Epithelial cell of esophagus (primary cell): Measurements from ENCODE around the gene TNRC6A.
A peak's percentile ranks its signal among the peaks of the same experiment; 100 is the strongest.
"Not testable (repeated sequence)": the region's sequence is repeated elsewhere in the genome, so short reads cannot be mapped to it uniquely, and the experiment has no call there.

Experiments
- DNase-seq: peaks from one replicate; pipeline ENCODE4 v3.0.0; 2010; ENCODE audit warnings: low read depth
- H3K4me3 ChIP-seq: 2 replicates; pipeline ENCODE4 v1.5.1; 2011; ENCODE audit warnings: mild to moderate bottlenecking, low read length, control low read depth
- TF ChIP-seq, protein P1 (sequence below): IDR thresholded peaks from 2 replicates; pipeline ENCODE4 v1.5.1; 2011; ENCODE audit warnings: low read depth, mild to moderate bottlenecking, low read length, control low read depth, inconsistent platforms; ENCODE audit not compliant: insufficient read depth; ENCODE audit errors: missing control alignments

TNRC6A gene

GRCh38 chr16:24734382-24734781 lies 4.9 kb downstream of the TNRC6A start:
- H3K4me3 ChIP-seq, result no peak overlapping the region
- DNase-seq, result no peak
- TF ChIP-seq, protein P1, sequence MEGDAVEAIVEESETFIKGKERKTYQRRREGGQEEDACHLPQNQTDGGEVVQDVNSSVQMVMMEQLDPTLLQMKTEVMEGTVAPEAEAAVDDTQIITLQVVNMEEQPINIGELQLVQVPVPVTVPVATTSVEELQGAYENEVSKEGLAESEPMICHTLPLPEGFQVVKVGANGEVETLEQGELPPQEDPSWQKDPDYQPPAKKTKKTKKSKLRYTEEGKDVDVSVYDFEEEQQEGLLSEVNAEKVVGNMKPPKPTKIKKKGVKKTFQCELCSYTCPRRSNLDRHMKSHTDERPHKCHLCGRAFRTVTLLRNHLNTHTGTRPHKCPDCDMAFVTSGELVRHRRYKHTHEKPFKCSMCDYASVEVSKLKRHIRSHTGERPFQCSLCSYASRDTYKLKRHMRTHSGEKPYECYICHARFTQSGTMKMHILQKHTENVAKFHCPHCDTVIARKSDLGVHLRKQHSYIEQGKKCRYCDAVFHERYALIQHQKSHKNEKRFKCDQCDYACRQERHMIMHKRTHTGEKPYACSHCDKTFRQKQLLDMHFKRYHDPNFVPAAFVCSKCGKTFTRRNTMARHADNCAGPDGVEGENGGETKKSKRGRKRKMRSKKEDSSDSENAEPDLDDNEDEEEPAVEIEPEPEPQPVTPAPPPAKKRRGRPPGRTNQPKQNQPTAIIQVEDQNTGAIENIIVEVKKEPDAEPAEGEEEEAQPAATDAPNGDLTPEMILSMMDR, result no peak

GRCh38 chr16:24736758-24737157 lies 7.3 kb downstream of the TNRC6A start:
- TF ChIP-seq, protein P1, result no peak
- DNase-seq, result no peak
- H3K4me3 ChIP-seq, result no peak overlapping the region

- peak; percentile 29 for DNase-seq
- TF ChIP-seq, protein P1, result no peak
- no peak overlapping the region for H3K4me3 ChIP-seq
Measured at GRCh38 chr16:24737391-24737871, 8.0 kb downstream of the TNRC6A start.

DNA sequence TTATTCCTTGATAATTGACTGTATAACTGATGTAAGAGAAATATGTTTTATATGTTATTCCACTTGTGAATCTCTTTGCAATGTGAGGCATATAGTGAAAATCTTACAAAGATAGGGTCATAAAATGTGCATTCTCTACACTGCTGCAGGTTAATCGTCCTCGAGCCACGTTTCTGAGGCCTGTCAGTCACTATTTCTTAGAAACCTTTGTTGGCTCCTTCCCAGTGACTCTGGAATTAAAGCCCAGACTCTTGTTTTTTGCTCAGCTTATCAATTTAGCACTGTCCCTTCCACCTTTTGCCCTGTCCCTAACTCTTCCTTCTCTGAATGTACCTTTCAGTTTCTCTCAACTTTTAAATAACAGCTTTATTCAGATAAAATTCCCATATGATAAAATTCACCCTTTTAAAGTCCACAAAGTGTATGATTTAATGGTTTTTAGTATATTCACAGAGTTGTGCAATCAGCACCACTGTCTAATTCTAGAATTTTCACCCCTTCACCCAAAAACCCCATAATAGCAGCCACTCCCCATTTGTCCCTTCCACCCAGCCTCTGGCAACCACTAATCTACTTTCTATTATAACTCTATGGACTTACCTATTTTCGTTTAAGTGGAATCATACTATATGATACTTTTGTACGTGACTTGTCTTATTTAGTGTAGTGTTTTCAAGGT lies 8.6 kb downstream of the TNRC6A start:
- TF ChIP-seq, protein P1, result no peak
- H3K4me3 ChIP-seq, result no peak overlapping the region
- DNase-seq, result no peak

DNA sequence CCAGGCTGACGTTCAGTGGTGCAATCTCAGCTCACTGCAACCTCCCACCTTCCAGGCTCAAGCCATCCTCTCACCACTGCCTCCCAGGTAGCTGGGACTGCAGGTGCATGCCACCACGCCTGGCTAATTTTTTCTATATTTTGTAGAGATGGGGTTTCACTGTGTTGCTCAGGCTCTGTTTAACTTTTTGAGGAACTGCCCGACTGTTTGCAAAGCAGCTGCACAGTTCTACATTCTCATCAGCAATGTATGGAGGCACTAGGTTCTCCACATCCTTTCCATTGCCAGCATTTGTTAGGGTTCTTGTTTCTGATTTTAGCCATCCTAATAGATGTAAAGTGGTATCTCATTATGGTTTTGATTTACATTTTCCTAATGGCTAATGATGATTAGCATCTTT lies 9.4 kb downstream of the TNRC6A start:
- no peak overlapping the region for H3K4me3 ChIP-seq
- DNase-seq, result no peak
- TF ChIP-seq, protein P1, result no peak

GRCh38 chr16:24741862-24742261 lies 12.4 kb downstream of the TNRC6A start:
- TF ChIP-seq, protein P1, result no peak
- no peak overlapping the region for H3K4me3 ChIP-seq
- no peak for DNase-seq

GRCh38 chr16:24742610-24743009 lies 13.2 kb downstream of the TNRC6A start:
- DNase-seq, H3K4me3 ChIP-seq: not testable (repeated sequence)
